Forelimb muscle (tissue), 1 donor: Measurements from ENCODE around the gene YIPF3. TPM values are rescaled to one million over a fixed set of nuclear protein-coding genes. Genes with fewer than 3 reads are reported as not detected.
A peak's percentile ranks its signal among the peaks of the same experiment; 100 is the strongest.
"Not testable (repeated sequence)": the region's sequence is repeated elsewhere in the genome, so short reads cannot be mapped to it uniquely, and the experiment has no call there.

Experiments used
- DNase-seq: peaks from one replicate; pipeline ENCODE4 v3.0.0-alpha.2; 2013; ENCODE audit warnings: low read depth
- polyA plus RNA-seq: library from polyadenylated mRNA; unstranded; fragments of 120-200 nt; gene quantifications from one replicate; pipeline ENCODE4 v1.2.1, GENCODE V29; 2013; ENCODE audit not compliant: insufficient read length

YIPF3 gene
- polyA plus RNA-seq, 1 donor: 80.7 TPM

- DNase-seq: no peak
Measured at GRCh38 chr6:43509984-43510826, 6.5 kb downstream of the YIPF3 start, which contains the start of gene LRRC73. TSS of gene LRRC73 (minus strand) at chr6:43510346. CDS start at chr6:43509785, 561 bp downstream.

- DNase-seq: no peak
Measured at GRCh38 chr6:43509142-43509983, 7.4 kb downstream of the YIPF3 start.

DNA sequence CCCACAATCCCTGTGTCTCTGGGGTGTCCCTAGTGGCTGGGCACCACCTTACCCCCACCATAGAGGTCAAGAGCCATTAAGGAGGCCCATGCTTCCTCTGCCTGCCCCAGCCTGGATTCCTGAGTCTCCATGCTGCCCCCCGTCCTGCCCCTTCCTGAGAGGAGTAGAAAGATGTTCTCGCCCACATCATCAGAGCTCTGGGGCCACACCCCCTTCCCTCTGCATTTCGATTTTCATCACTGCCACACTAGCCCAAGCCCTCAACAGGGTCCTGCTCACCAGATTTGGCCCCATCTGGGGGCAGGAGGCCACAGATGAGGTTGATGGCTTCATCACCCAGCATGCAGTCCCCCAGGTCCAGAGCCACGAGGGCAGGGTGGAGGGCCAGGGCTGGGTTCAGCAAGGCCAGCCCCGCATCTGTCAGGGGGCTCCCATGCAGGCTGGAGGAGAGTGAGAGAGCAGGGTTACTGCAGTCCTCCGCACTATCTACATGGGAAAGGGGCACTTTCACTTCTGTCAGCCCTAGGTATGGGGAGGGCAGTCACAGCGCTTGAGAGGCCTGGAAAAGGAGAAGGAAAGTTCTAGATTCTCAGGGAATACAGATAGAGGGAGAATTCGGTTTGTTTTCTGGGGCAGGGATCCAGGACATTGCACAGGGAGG is 8.1 kb downstream of the YIPF3 start:
- DNase-seq: no peak

GRCh38 chr6:43506667-43507471 is 9.9 kb downstream of the YIPF3 start:
- DNase-seq: peak; percentile 67

- DNase-seq: no peak
Measured at GRCh38 chr6:43506171-43506570, 10.6 kb downstream of the YIPF3 start.

DNA sequence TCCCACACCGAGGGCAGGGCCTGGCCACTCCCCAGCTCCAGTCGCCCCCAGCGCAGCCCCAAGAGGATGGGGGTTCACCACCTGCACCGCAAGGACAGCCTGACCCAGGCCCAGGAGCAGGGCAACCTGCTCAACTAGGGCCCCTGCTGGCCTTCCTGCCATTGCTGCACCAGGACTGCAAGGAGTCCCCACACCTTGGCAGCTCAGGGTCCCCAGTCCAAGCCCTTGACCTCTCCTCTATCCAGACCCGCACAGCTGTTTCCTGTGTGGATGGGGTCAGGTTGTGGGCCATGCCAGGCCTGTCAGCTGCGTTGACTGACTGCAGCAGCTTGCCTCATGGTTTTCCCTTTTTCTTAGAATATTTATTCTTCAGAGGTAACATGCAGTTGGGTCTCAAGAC is 11.0 kb downstream of the YIPF3 start:
- no peak for DNase-seq

DNA sequence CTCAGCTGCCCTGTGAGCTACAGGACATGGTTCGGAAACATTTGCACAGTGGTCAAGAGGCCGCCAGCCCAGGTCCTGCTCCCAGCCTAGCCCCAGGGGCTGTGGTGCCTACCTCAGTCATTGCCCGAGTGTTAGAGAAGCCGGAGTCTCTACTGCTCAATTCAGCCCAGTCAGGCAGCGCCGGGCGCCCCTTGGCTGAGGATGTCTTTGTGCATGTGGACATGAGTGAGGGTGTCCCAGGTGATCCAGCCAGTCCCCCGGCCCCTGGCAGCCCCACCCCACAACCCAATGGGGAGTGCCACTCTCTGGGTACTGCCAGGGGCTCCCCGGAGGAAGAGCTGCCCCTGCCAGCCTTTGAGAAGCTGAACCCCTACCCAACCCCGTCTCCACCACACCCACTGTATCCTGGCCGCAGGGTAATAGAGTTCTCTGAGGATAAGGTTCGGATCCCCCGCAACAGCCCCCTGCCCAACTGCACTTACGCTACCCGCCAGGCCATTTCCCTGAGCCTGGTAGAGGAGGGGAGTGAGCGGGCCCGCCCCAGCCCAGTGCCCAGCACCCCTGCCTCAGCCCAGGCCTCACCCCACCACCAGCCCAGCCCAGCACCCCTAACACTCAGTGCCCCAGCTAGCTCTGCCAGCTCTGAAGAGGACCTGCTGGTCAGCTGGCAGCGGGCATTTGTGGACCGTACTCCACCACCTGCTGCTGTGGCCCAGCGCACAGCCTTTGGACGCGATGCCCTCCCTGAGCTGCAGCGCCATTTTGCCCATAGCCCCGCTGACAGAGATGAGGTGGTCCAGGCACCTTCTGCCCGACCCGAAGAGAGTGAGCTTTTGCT is 11.8 kb downstream of the YIPF3 start:
- no peak for DNase-seq

- no peak for DNase-seq
Measured at GRCh38 chr6:43503443-43503842, 13.3 kb downstream of the YIPF3 start.

GRCh38 chr6:43502666-43503065 is 14.1 kb downstream of the YIPF3 start:
- no peak for DNase-seq

GRCh38 chr6:43500921-43501320 is 15.8 kb downstream of the YIPF3 start:
- DNase-seq: no peak

DNA sequence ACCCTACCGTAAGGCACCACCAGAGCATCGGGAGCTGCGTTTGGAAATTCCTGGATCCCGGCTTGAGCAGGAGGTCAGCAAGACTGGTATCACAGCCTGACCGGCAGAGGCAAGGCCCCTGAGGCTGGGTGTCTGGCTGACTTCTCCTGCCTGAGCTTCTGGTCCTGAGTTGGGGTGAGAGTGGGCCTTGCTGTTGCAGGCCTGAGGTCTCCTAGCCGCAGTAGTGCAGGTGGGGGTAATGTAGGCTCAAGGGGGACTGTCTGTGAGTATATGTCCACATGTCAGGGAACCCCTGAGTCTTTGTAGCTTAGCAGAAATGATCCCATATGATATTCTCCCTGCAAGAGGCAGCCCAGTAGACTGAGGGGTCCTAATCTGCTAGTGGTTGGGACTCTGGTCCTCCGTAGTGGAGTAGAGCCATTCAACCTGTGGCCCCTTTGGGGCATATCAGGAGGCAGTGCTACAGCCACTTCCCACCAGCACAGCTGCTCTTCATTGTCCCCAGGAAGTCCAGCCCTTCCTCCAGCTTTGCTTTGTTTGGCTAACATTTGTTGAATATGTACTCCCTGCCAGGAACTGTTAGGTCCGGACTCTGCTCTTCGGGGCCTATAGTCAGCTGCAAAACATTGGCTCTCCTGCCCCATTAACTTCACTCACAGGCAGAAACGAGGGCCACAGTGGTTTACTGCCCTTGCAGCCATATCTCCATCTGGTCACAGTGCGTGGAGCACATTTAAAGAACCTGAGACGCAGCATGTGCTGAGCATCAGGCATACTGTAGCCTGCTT is 17.5 kb downstream of the YIPF3 start:
- DNase-seq: no peak

GRCh38 chr6:43498291-43498690 is 18.4 kb downstream of the YIPF3 start:
- not testable (repeated sequence) for DNase-seq

GRCh38 chr6:43497689-43498088 is 19.0 kb downstream of the YIPF3 start:
- no peak for DNase-seq

DNA sequence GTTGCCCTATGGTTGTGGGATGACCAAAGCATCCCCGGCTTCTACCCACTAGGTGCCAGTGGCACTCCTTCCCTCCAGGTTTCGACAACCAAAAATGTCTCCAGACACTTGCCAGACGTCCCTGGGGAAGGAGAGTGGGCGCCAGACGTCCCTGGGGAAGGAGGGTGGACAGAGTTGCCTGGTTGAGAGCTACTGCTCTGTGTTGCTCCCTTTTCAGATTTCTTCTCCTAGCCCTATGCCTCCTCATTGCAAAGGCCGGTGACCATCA is 19.7 kb downstream of the YIPF3 start:
- DNase-seq: no peak

DNA sequence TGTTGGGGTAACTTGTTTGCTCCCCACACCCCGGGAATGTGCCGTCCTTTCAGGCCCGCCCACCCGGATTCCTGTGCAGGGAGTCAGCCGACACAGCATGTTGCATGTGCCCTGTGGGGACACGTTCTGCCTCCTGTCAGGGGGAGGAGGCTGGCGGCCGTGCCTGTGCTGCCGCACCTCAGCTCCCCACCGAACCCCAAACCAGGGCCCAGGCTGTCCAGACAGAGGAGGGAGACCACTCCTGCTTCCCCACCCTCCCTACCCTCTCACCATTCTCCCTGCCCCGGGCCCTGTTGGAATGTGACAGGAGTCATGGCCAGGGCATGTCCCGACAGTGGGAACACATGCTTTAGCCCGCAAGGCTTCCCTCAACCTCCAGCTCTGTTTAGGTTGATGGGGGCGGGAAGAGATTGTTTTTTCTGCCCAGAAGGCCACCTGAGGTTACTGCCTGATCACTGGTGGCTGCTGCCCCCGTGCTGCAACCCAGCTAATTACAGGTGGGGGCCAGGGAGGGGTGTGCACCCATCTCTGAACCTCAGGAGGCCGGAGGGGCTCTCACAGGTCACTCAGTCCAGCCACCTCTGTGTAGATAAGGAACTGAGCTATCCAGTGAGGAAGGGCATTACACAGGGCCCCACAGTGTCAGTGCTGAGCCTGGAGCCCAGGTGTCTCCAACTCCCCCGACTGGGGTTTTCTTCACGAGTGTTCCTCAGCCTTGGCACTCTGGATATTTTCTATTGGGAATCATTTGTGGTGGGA is 20.2 kb downstream of the YIPF3 start:
- no peak for DNase-seq

DNA sequence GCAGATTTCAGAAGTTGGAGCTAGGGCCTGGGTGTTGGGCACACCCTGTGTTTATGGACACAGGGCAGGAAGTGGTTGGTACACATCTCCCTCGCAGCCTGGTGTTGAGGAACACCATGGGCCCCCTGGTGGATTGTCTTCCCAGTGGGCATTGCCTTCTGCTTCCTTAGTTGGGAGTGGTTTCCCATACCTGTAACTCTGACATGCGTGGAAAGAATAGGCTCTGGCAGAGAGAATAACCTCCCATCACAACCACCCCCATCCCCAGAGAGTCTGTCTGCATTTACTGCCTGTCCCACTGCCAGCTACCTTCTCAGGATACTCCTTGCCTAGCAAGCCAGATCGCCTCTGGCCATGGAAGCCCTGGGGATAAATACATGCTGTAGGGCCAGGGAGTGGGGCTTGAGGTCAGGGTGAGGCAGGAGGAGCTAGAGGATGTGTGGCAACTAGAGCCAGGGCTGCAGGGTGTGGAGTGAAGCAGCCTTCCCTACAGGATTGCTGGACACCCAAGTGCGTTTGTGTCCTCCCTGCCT is 21.3 kb downstream of the YIPF3 start:
- DNase-seq: no peak

DNA sequence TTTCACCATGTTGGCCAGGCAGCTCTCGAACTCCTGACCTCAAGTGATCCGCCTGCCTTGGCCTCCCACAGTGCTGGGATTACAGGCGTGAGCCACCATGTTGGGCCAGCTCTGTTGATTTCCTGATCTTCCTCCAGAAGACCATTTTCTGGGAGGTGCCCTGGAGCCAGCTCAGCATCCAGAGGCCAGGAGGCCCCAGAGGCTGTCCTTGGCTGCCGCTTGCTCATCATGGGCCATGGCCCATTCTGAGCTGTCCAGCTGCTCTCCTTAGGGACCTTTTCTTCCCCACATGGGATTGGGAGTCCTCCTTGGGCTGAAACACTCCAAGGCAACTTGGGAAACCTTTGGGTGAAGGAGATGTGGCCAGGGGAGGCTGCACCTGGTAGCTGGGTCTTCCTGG is 22.0 kb downstream of the YIPF3 start:
- no peak for DNase-seq

- no peak for DNase-seq
Measured at GRCh38 chr6:43494321-43494720, 22.4 kb downstream of the YIPF3 start.

DNA sequence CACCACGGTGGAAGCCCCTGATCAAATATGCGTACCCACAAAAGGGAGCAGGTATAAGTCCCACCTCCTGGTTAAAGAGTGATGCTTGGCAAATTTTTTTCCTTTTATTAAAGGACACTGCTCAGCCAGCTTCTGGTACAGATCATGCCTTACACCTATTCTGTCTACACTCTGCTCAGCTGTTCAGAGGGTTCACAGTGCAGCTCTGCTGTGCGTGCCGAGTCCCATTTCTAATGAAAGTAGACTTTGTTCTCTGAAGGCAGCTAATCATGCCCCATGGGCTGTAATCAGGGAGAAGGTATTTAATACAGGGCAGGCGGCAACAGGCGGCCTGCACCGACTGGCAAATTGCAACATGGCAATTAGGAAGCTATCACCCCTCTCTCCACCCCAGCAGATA is 22.9 kb downstream of the YIPF3 start:
- no peak for DNase-seq
